Measurements from ENCODE around the gene CAPN15. TPM values are rescaled to one million over a fixed set of nuclear protein-coding genes. Genes with fewer than 3 reads are reported as not detected.

The CAPN15 gene
- total RNA-seq, 1 donor from 2014 or later, result 31.9 TPM

DNA sequence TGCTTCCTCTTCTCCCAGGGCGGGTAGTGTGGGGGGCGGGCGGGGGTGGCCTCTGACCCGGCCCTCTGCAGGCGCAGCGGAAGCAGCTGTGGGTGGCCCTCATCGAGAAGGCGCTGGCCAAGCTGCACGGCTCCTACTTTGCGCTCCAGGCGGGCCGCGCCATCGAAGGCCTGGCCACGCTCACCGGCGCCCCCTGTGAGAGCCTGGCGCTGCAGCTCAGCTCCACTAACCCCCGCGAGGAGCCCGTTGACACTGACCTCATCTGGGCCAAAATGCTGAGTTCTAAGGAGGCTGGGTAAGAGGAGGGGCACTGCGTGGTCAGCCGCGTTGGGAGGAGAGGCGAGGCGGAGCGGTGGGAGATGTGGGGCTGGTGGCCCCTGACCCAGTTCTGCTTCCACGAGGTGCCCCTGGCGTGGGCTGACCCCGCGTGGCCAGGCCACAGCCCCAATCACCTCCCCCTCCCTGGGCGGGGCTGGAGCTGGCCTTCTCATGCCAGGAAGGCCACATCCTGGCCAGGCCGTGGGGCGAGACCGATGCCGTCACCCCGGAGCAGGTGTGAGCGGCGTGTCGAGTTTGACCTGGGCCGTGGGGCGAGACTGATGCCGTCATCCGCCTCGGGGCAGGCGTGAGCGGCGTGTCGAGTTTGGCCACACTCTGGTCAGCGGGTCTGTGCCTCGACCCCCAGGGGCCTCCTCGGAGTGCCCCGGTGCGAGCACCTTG, 22.2 kb downstream of the CAPN15 start:
- Histone ChIP-seq H3K27me3 (ENCODE audit: control insufficient read depth, insufficient read depth, low read length) (no peaks in the 10 kb centered on the region), H3K36me3 (ENCODE audit: control insufficient read depth, insufficient read depth, low read length) (peaks cover 14% of the 10 kb centered on the region), H3K4me3 (ENCODE audit: low read depth, low read length) (no peak overlapping the region)
- DNase-seq (ENCODE audit: low read depth), result no peak
- FAIRE-seq, result no peak
- TF ChIP-seq, protein P1, sequence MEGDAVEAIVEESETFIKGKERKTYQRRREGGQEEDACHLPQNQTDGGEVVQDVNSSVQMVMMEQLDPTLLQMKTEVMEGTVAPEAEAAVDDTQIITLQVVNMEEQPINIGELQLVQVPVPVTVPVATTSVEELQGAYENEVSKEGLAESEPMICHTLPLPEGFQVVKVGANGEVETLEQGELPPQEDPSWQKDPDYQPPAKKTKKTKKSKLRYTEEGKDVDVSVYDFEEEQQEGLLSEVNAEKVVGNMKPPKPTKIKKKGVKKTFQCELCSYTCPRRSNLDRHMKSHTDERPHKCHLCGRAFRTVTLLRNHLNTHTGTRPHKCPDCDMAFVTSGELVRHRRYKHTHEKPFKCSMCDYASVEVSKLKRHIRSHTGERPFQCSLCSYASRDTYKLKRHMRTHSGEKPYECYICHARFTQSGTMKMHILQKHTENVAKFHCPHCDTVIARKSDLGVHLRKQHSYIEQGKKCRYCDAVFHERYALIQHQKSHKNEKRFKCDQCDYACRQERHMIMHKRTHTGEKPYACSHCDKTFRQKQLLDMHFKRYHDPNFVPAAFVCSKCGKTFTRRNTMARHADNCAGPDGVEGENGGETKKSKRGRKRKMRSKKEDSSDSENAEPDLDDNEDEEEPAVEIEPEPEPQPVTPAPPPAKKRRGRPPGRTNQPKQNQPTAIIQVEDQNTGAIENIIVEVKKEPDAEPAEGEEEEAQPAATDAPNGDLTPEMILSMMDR (IDR thresholded peaks at IDR 0.05; ENCODE audit: insufficient read depth, low read length, severe bottlenecking), result peak; percentile 3

DNA sequence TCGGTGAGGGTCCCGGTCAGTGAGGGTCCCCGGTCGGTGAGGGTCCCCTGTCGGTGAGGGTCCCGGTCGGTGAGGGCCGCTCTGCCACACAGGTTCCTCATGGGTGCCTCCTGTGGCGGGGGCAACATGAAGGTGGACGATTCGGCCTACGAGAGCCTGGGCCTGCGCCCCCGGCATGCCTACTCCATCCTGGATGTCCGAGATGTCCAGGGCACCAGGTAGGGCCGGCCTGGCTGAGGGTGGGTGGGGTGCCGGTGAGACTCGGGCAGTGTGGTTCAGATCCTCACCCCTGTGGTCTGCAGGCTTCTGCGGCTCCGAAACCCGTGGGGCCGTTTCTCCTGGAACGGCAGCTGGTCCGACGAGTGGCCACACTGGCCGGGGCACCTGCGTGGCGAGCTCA, 23.7 kb downstream of the CAPN15 start:
- TF ChIP-seq, protein P1 (IDR thresholded peaks at IDR 0.05; ENCODE audit: insufficient read depth, low read length, severe bottlenecking), result no peak
- H3K4me3 ChIP-seq (ENCODE audit: low read depth, low read length), result no peak overlapping the region
- no peak for FAIRE-seq
- no peaks in the 10 kb centered on the region for H3K27me3 ChIP-seq (ENCODE audit: control insufficient read depth, insufficient read depth, low read length)
- peaks cover 13% of the 10 kb centered on the region for H3K36me3 ChIP-seq (ENCODE audit: control insufficient read depth, insufficient read depth, low read length)
- DNase-seq (ENCODE audit: low read depth), result no peak

DNA sequence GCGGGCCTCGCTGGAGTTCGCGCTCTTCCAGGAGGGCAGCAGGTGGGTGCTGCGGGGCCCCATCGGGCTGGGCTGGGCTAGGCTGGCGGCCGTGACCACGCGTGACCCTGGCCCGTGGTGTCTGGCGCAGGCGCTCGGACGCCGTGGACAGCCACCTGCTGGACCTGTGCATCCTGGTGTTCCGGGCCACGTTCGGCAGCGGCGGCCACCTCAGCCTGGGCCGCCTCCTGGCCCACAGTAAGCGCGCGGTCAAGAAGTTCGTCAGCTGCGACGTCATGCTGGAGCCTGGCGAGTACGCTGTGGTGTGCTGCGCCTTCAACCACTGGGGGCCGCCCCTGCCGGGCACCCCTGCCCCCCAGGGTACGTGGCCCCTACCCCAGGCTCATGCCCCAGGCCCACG, 24.7 kb downstream of the CAPN15 start:
- TF ChIP-seq, protein P1 (IDR thresholded peaks at IDR 0.05; ENCODE audit: insufficient read depth, low read length, severe bottlenecking), result no peak
- Histone ChIP-seq H3K36me3 (ENCODE audit: control insufficient read depth, insufficient read depth, low read length) (peaks cover 12% of the 10 kb centered on the region), H3K4me3 (ENCODE audit: low read depth, low read length) (no peak overlapping the region), H3K27me3 (ENCODE audit: control insufficient read depth, insufficient read depth, low read length) (no peaks in the 10 kb centered on the region)
- DNase-seq (ENCODE audit: low read depth), result no peak
- no peak for FAIRE-seq

DNA sequence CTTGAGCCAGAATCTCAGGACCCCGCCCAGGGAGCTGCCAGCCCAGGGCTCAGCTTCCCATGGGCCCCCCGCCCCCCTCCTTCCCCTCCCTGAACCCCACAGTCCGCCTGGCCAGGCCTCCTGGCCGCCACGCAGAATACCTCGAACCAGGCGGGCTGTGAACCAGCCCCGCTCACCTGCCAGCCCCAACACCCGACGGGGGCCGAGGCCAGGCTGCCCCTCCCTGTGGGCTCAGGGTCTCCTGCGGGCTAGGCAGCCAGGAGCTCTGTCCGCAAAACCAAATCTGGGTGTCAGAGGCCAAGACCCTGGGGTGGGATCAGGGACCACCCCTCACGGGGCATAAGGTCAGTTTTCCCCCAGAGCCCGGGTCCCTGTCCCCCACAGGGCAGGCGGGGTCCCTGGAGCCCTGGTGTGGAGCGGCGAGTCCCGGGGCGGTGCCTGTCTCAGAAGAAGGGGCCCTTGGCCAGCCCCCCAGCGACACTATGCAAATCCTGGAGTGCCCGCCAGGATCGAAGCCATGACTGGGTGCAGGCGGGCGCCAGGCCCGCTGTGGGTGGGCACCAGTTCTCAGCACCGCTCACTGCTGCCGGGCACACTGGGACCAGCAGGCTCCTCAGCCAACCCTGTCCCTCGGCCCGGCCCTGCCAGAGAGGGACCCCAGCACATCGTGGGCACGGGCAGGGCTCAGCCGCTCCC, 26.2 kb downstream of the CAPN15 start:
- H3K36me3 ChIP-seq (ENCODE audit: control insufficient read depth, insufficient read depth, low read length), result peaks cover 10% of the 10 kb centered on the region
- peaks cover 2% of the 10 kb centered on the region for H3K27me3 ChIP-seq (ENCODE audit: control insufficient read depth, insufficient read depth, low read length)
- H3K4me3 ChIP-seq (ENCODE audit: low read depth, low read length), result no peak overlapping the region
- no peak for DNase-seq (ENCODE audit: low read depth)
- no peak for FAIRE-seq
- TF ChIP-seq, protein P1 (IDR thresholded peaks at IDR 0.05; ENCODE audit: insufficient read depth, low read length, severe bottlenecking), result no peak

DNA sequence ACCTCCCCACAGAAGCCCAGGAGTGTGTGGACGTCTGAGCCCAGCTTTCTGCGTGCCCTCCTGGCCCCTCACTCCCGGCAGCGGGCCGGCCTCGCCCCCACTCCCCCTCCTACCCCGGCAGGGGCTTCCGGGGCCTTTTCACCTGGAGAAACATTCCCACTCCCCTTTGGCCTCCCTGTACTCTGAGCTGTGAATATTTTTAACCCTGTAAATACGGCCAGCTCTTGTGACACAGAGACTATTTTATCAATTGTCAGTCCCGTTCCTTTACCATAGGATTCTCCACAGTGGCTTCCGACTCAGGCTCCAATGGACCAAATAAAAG, 26.7 kb downstream of the CAPN15 start:
- FAIRE-seq (no peak), DNase-seq (ENCODE audit: low read depth) (no peak)
- H3K4me3 ChIP-seq (ENCODE audit: low read depth, low read length), result no peak overlapping the region
- peaks cover 8% of the 10 kb centered on the region for H3K36me3 ChIP-seq (ENCODE audit: control insufficient read depth, insufficient read depth, low read length)
- peaks cover 3% of the 10 kb centered on the region for H3K27me3 ChIP-seq (ENCODE audit: control insufficient read depth, insufficient read depth, low read length)
- TF ChIP-seq, protein P1 (IDR thresholded peaks at IDR 0.05; ENCODE audit: insufficient read depth, low read length, severe bottlenecking), result no peak

Data from bronchial epithelial cell (primary cell).